DND-41 (cell line): ENCODE measurements around the gene BCO1.

Experiments
- ATAC-seq: fragments of 200-7000 bp; cut with Tn5 transposase; 3 replicates; pipeline ENCODE4 v1.9.1; 2021; ENCODE audit warnings: low read depth; ENCODE audit not compliant: insufficient read depth
- DNase-seq: peaks from one replicate; pipeline ENCODE4 v3.0.0-alpha.2; 2020
- H2AFZ ChIP-seq: 2 replicates; pipeline ENCODE4 v1.6.0; 2012; ENCODE audit warnings: low read depth, low read length
- H3K27ac ChIP-seq: 2 replicates; pipeline ENCODE4 v1.5.1; 2012; ENCODE audit warnings: low read length, inconsistent platforms
- H3K27me3 ChIP-seq: fragments of 200-600 bp; sonication (generic); 2 replicates; pipeline ENCODE4 v1.6.0; 2012; ENCODE audit warnings: low read length, mild to moderate bottlenecking, inconsistent platforms; ENCODE audit not compliant: insufficient read depth, poor library complexity
- H3K36me3 ChIP-seq: 2 replicates; pipeline ENCODE4 v1.5.1; 2012; ENCODE audit warnings: low read length, inconsistent platforms; ENCODE audit not compliant: insufficient read depth
- H3K4me1 ChIP-seq: 2 replicates; pipeline ENCODE4 v1.5.1; 2012; ENCODE audit warnings: mild to moderate bottlenecking, low read length; ENCODE audit not compliant: insufficient read depth
- H3K4me2 ChIP-seq: 2 replicates; pipeline ENCODE4 v1.6.0; 2012; ENCODE audit warnings: mild to moderate bottlenecking, moderate library complexity, low read length, inconsistent platforms; ENCODE audit not compliant: insufficient read depth
- H3K4me3 ChIP-seq, 2 experiments: fragments of 200-600 bp in 1 of 2; shearing (Covaris generic) in 1 of 2; 2 replicates each; pipeline ENCODE4 v1.5.1; 2012 to 2016; ENCODE audit warnings: inconsistent platforms in 2 of 2, low read length in 2 of 2, mild to moderate bottlenecking in 2 of 2, low read depth in 1 of 2, moderate library complexity in 1 of 2
- H3K79me2 ChIP-seq: 2 replicates; pipeline ENCODE4 v1.6.0; 2012; ENCODE audit warnings: low read length, inconsistent platforms; ENCODE audit not compliant: insufficient read depth
- H3K9ac ChIP-seq: 2 replicates; pipeline ENCODE4 v1.6.0; 2012; ENCODE audit warnings: low read depth, mild to moderate bottlenecking, inconsistent platforms, low read length, moderate library complexity
- H3K9me3 ChIP-seq: 2 replicates; pipeline ENCODE4 v1.5.1; 2012; ENCODE audit warnings: low read length, moderate library complexity, mild to moderate bottlenecking, inconsistent platforms; ENCODE audit not compliant: insufficient read depth, severe bottlenecking
- H4K20me1 ChIP-seq: 2 replicates; pipeline ENCODE4 v1.6.0; 2012; ENCODE audit warnings: low read length; ENCODE audit not compliant: insufficient read depth
- CTCF ChIP-seq: IDR thresholded peaks from 2 replicates; pipeline ENCODE4 v1.5.1; 2012; ENCODE audit warnings: borderline replicate concordance, low read length, moderate library complexity, mild to moderate bottlenecking; ENCODE audit not compliant: poor library complexity, severe bottlenecking; ENCODE audit errors: extremely low read depth
- EZH2 ChIP-seq: IDR thresholded peaks from 3 replicates; pipeline ENCODE4 v1.6.1; 2012; ENCODE audit warnings: borderline replicate concordance, low read depth, mild to moderate bottlenecking, moderate library complexity, low read length, inconsistent platforms; ENCODE audit not compliant: severe bottlenecking

Gene BCO1

GRCh38 chr16:81238296-81239011, at the start of gene BCO1:
Gene BCO1 (plus strand): TSS chr16:81238689. CDS start chr16:81238909, 220 bp downstream.
- no peak for ATAC-seq
- no peaks in the 10 kb centered on the region for H3K79me2 ChIP-seq
- peak within 1 kb of the TSS; percentile 25; the same call in 1 of the 2 replicates for H3K4me2 ChIP-seq
- no peak within 1 kb of the TSS for H3K27ac ChIP-seq
- no peaks in the 10 kb centered on the region for H3K4me1 ChIP-seq
- H3K4me3 ChIP-seq = no peak within 1 kb of the TSS
- no peak for DNase-seq
- H3K27me3 ChIP-seq = no peaks in the 10 kb centered on the region
- no peak within 1 kb of the TSS for H3K9ac ChIP-seq
- no peak for TF ChIP-seq EZH2
- no peak for TF ChIP-seq CTCF
- H4K20me1 ChIP-seq = no peaks in the 10 kb centered on the region
- no peaks in the 10 kb centered on the region for H3K36me3 ChIP-seq
- H3K9me3 ChIP-seq = no peaks in the 10 kb centered on the region
- 0 out of 2 replicates have a peak within 1 kb of the TSS, but pooled peaks have one; percentile 21 for H2AFZ ChIP-seq

- Histone ChIP-seq H3K79me2 (no peaks in the 10 kb centered on the region), H3K9ac (no peak overlapping the region), H3K4me1 (no peaks in the 10 kb centered on the region), H3K4me3 (no peak overlapping the region), H3K36me3 (no peaks in the 10 kb centered on the region), H4K20me1 (no peaks in the 10 kb centered on the region), H2AFZ (no peak overlapping the region), H3K27ac (no peak overlapping the region), H3K4me2 (no peak overlapping the region), H3K27me3 (peaks cover 2% of the 10 kb centered on the region), H3K9me3 (no peaks in the 10 kb centered on the region)
- TF ChIP-seq CTCF (no peak), EZH2 (no peak)
- ATAC-seq (no peak), DNase-seq (no peak)
Observed at GRCh38 chr16:81189100-81189664, 49.3 kb upstream of the BCO1 start.

- no peaks in the 10 kb centered on the region for H3K9me3 ChIP-seq
Observed at GRCh38 chr16:81190667-81191066, 47.8 kb upstream of the BCO1 start.

More at GRCh38 chr16:81190667-81191066, 47.8 kb upstream of the BCO1 start:
- Histone ChIP-seq H3K4me2 (no peak overlapping the region), H3K27me3 (peaks cover 2% of the 10 kb centered on the region), H2AFZ (no peak overlapping the region), H3K36me3 (no peaks in the 10 kb centered on the region), H3K4me1 (no peaks in the 10 kb centered on the region), H3K79me2 (no peaks in the 10 kb centered on the region), H3K27ac (no peak overlapping the region), H4K20me1 (no peaks in the 10 kb centered on the region), H3K4me3 (no peak overlapping the region), H3K9ac (no peak overlapping the region)
- DNase-seq (no peak), ATAC-seq (no peak)
- TF ChIP-seq EZH2 (no peak), CTCF (no peak)
